Measurements from ENCODE around the gene ATAD3A. TPM values are rescaled to one million over a fixed set of nuclear protein-coding genes. Genes with fewer than 3 reads are reported as not detected.
"Not testable (repeated sequence)": the region's sequence is repeated elsewhere in the genome, so short reads cannot be mapped to it uniquely, and the experiment has no call there.

ATAD3A gene
- 10 to 100 TPM in 1 of 6 donors, 1 to 10 TPM in 5; 2.1 to 13.0 (median 5.8) TPM for polyA plus RNA-seq (ENCODE audit: low read depth in 6 of 6)

GRCh38 chr1:1511533-1512285 lies at the start of gene ATAD3A:
TSS of gene ATAD3A (plus strand) at chr1:1512162. CDS start at chr1:1512269, 107 bp downstream.
- no peaks in the 10 kb centered on the region for H3K36me3 Mint-ChIP-seq
- peak; percentile 89 to 90 for ATAC-seq (ENCODE audit: low read depth in 2 of 2)
- peaks cover 12 to 21% (median 12%) of the 10 kb centered on the region in 3 donors for H3K4me1 Mint-ChIP-seq
- H3K27me3 Mint-ChIP-seq = no peaks in the 10 kb centered on the region
- peak; percentile 91 for DNase-seq
- H3K4me3 Mint-ChIP-seq = peak within 1 kb of the TSS; percentile 87 to 96 (median 92)
- H3K27ac Mint-ChIP-seq = peak within 1 kb of the TSS; percentile 87 to 99 (median 96)
- H3K9me3 Mint-ChIP-seq = no peaks in the 10 kb centered on the region

GRCh38 chr1:1462318-1462966 lies 49.5 kb upstream of the ATAD3A start:
- DNase-seq = peak; percentile 7
- Mint-ChIP-seq H3K27ac (peak overlapping the region in 3 of 6 donors; percentile 29 to 53 (median 32)), H3K4me1 (no peaks in the 10 kb centered on the region), H3K27me3 (peaks cover 0 to 6% (median 0%) of the 10 kb centered on the region in 3 donors), H3K36me3 (no peaks in the 10 kb centered on the region), H3K9me3 (no peaks in the 10 kb centered on the region), H3K4me3 (peak overlapping the region in 1 of 8 donors; percentile 24)
- ATAC-seq (ENCODE audit: low read depth in 2 of 2) = peak; percentile 61 to 80

GRCh38 chr1:1463312-1463711 lies 48.6 kb upstream of the ATAD3A start:
- H3K9me3 Mint-ChIP-seq = no peaks in the 10 kb centered on the region
- no peaks in the 10 kb centered on the region for H3K36me3 Mint-ChIP-seq
- ATAC-seq (ENCODE audit: low read depth in 2 of 2) = no peak
- DNase-seq = no peak
- no peaks in the 10 kb centered on the region for H3K4me1 Mint-ChIP-seq
- no peak overlapping the region for H3K27ac Mint-ChIP-seq
- peaks cover 0 to 6% (median 0%) of the 10 kb centered on the region in 3 donors for H3K27me3 Mint-ChIP-seq
- no peak overlapping the region for H3K4me3 Mint-ChIP-seq

GRCh38 chr1:1468196-1468985 lies 43.6 kb upstream of the ATAD3A start:
- not testable (repeated sequence) for ATAC-seq (ENCODE audit: low read depth in 2 of 2); DNase-seq; H3K27me3 Mint-ChIP-seq; H3K4me3 Mint-ChIP-seq; H3K36me3 Mint-ChIP-seq; H3K27ac Mint-ChIP-seq; H3K9me3 Mint-ChIP-seq
- peaks cover 8 to 27% (median 25%) of the 10 kb centered on the region in 3 donors for H3K4me1 Mint-ChIP-seq

GRCh38 chr1:1470626-1471388 lies 41.2 kb upstream of the ATAD3A start:
- H3K4me1 Mint-ChIP-seq = peaks cover 12 to 35% (median 33%) of the 10 kb centered on the region in 3 donors
- DNase-seq (peak; percentile 32), ATAC-seq (ENCODE audit: low read depth in 2 of 2) (peak; percentile 20 to 25)
- peak overlapping the region; percentile 82 to 97 (median 92) for H3K4me3 Mint-ChIP-seq
- no peaks in the 10 kb centered on the region for H3K9me3 Mint-ChIP-seq
- no peaks in the 10 kb centered on the region for H3K27me3 Mint-ChIP-seq
- H3K36me3 Mint-ChIP-seq = no peaks in the 10 kb centered on the region
- H3K27ac Mint-ChIP-seq = peak overlapping the region; percentile 67 to 97 (median 93)

- no peaks in the 10 kb centered on the region for H3K27me3 Mint-ChIP-seq
- H3K36me3 Mint-ChIP-seq = no peaks in the 10 kb centered on the region
- peaks cover 12 to 38% (median 35%) of the 10 kb centered on the region in 3 donors for H3K4me1 Mint-ChIP-seq
- DNase-seq (peak; percentile 88), ATAC-seq (ENCODE audit: low read depth in 2 of 2) (peak; percentile 94 to 95)
- peak within 1 kb of the TSS; percentile 67 to 97 (median 93) for H3K27ac Mint-ChIP-seq
- peak within 1 kb of the TSS; percentile 82 to 97 (median 92) for H3K4me3 Mint-ChIP-seq
- no peaks in the 10 kb centered on the region for H3K9me3 Mint-ChIP-seq
These were observed 40.4 kb upstream of the ATAD3A start, which contains the start of gene ATAD3B for GRCh38 chr1:1471389-1472052. TSS of gene ATAD3B (plus strand) at chr1:1471765. CDS start at chr1:1471885, 120 bp downstream.

- H3K36me3 Mint-ChIP-seq, H3K27me3 Mint-ChIP-seq, H3K9me3 Mint-ChIP-seq: not testable (repeated sequence)
- ATAC-seq (ENCODE audit: low read depth in 2 of 2) = peak; percentile 24 to 37
- H3K27ac Mint-ChIP-seq = peak overlapping the region in 5 of 6 donors; percentile 34 to 93 (median 90)
- peak overlapping the region; percentile 67 to 90 (median 80) for H3K4me3 Mint-ChIP-seq
- DNase-seq = peak; percentile 15
- H3K4me1 Mint-ChIP-seq = peaks cover 12 to 40% (median 38%) of the 10 kb centered on the region in 3 donors
These were observed 39.7 kb upstream of the ATAD3A start for GRCh38 chr1:1472053-1472876.

GRCh38 chr1:1476011-1476410 lies 36.0 kb upstream of the ATAD3A start:
- not testable (repeated sequence) for H3K9me3 Mint-ChIP-seq; H3K27me3 Mint-ChIP-seq; ATAC-seq (ENCODE audit: low read depth in 2 of 2); H3K4me3 Mint-ChIP-seq; DNase-seq
- Mint-ChIP-seq H3K27ac (peak overlapping the region in 1 of 6 donors; percentile 30), H3K4me1 (peaks cover 15 to 35% (median 29%) of the 10 kb centered on the region in 3 donors), H3K36me3 (peaks cover 0 to 11% of the 10 kb centered on the region in 2 donors)

- Mint-ChIP-seq H3K27me3 (no peaks in the 10 kb centered on the region), H3K4me3 (no peak overlapping the region), H3K27ac (no peak overlapping the region), H3K4me1 (peaks cover 12 to 32% (median 27%) of the 10 kb centered on the region in 3 donors), H3K9me3 (no peaks in the 10 kb centered on the region), H3K36me3 (peaks cover 0 to 11% of the 10 kb centered on the region in 2 donors)
- ATAC-seq (ENCODE audit: low read depth in 2 of 2) (no peak), DNase-seq (no peak)
These were observed 34.8 kb upstream of the ATAD3A start for GRCh38 chr1:1477206-1477605.

GRCh38 chr1:1479547-1480487 lies 32.1 kb upstream of the ATAD3A start:
- H3K4me3 Mint-ChIP-seq = peak overlapping the region in 1 of 8 donors; percentile 25
- H3K4me1 Mint-ChIP-seq = peaks cover 11 to 18% (median 12%) of the 10 kb centered on the region in 3 donors
- ATAC-seq (ENCODE audit: low read depth in 2 of 2) (no peak), DNase-seq (no peak)
- no peaks in the 10 kb centered on the region for H3K27me3 Mint-ChIP-seq
- H3K27ac Mint-ChIP-seq = peak overlapping the region in 3 of 6 donors; percentile 52 to 74 (median 65)
- peaks cover 0 to 11% of the 10 kb centered on the region in 2 donors for H3K36me3 Mint-ChIP-seq
- H3K9me3 Mint-ChIP-seq = no peaks in the 10 kb centered on the region

- Mint-ChIP-seq H3K4me1 (peaks cover 9 to 16% (median 10%) of the 10 kb centered on the region in 3 donors), H3K36me3 (peaks cover 0 to 11% of the 10 kb centered on the region in 2 donors)
- H3K9me3 Mint-ChIP-seq; H3K4me3 Mint-ChIP-seq; ATAC-seq (ENCODE audit: low read depth in 2 of 2); H3K27ac Mint-ChIP-seq; DNase-seq; H3K27me3 Mint-ChIP-seq: not testable (repeated sequence)
These were observed 31.5 kb upstream of the ATAD3A start for GRCh38 chr1:1480488-1480867.

All from naive B cell (primary cell).